ENCODE measurements around the gene CARF.

CARF gene

DNA sequence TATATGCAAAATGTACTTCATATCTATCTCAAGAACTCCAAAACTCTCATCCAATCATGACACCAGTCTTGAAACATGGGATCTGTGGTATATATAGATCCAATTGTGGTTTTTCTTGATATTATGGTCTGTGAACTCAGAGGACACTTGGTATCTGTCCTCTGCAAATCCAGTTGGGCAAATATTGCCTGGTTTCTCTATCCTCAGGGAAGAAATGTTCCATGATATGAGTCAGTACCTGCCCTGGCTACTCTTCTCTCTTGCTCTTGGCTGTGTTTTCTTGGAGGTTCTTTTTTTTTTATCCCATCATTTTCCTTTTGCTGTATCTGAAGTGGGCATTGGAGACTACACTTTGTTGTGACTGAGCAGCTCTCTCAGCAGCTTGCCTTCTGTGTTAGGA lies 113.5 kb downstream of the CARF start:
- no peak for DNase-seq

DNA sequence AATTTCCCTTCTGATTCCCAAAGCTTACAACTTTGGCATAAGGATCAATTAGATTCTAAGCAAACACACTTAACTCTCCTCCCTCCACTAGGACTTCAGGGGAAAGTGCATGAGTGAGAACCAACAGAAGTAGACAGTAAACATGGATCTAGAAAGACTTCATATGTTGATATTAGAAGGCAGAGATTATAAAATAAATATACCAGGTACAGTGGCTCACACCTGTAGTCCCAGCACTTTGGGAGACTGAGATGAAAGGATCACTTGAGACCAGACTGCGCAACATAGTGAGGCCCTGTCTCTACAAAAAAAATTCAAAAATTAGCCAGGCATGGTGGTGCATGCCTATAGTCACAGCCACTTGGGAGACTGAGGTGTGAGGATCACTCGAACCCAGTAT lies 118.5 kb downstream of the CARF start:
- no peak for DNase-seq

DNA sequence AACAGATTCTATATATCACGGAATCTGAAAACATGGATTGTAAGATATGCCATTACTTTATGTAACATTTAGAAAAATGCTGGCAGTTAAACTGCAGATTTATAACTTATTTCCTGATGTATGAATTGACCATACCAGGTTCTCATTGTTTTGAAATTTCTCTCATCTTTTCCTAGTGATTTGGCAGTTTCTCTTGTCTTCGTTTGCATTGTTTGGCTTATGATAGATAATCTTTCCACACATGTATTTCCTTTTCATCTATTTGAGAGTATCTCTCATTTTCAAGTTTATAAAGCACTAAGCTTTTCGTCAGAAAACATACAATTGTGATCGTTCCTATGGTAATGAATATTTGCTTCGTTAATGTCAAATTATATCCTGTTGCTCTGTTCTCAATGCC lies 118.9 kb downstream of the CARF start:
- DNase-seq, result no peak

DNA sequence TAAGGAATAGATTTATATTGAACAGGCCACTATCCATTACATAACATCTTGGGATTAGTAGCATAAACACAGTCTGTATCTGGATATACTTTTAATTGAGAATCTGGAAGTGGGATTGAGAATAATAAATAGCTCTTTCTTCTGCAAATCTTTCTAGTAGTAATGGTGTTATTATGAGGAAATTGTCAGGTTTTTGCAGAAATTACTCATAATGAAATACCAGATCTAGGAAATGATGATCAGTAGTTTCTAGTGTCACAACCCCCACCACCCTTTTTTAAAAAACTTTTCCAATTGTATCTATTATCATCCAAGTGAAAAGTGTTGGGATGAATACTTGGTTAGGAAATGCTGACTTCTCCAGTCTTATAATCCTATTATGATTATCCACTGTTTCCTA lies 121.3 kb downstream of the CARF start:
- no peak for DNase-seq

DNA sequence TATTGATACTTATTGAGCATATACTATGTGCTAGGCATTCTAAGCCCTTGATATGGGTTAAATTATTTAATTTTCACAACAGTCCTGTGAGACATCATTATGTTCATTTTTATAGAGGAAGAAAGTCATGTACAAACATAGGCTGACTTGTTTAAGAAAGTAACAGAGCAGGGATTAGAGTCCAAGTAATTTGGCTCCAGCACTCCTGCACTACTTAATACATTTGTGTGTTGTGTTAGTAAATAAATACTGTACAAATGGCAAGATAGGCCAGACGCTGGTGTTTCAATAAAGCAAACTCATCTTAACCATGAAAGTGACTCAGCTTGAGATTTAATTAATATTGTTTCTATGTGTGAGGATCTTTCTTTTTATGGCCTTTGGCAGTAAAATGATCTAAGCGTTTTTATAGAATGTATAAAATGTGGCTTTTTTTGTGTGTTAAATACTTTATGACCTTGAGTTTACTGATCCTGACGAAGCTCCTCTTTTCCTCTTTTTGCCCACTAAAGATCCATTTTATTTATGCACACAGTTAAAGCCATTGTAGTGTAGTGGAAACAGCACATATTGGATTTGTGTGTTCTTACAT lies 123.9 kb downstream of the CARF start:
- DNase-seq, result no peak

Measured in NK-92 treated with Interleukin-12 subunit alpha and Interleukin-12 subunit beta, amount 100 ng/mL, for 24 hours (cell line).